GM21723 (cell line): ENCODE results near the gene CRACR2A.

ENCODE experiments used
- ATAC-seq: cut with Tn5 transposase; IDR thresholded peaks from one replicate; pipeline ENCODE4 v1.9.1; 2021; ENCODE audit warnings: mild to moderate bottlenecking, moderate library complexity; ENCODE audit not compliant: unreplicated experiment

Gene CRACR2A

GRCh38 chr12:3692616-3693365, 60.1 kb downstream of the CRACR2A start:
- ATAC-seq, result no peak

GRCh38 chr12:3686463-3686862, 66.4 kb downstream of the CRACR2A start:
- no peak for ATAC-seq

DNA sequence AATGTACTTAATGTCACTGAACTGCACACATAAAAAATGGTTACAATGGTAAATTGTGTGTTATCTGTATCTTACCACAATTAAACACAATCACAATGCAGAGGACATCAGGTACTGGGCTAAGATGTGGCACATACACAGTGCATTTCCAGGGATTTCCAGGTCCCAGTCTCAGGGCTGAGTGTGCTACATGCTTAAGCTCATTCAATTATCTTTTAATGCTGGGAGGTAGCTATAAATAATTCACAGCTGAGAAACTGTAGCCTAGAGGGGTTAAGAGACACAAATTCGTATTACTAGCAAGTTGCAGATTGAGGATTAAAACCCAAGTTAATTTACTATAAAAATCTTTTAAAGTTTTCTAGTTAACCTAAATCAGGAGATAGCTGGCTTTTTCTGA, 67.1 kb downstream of the CRACR2A start:
- no peak for ATAC-seq

DNA sequence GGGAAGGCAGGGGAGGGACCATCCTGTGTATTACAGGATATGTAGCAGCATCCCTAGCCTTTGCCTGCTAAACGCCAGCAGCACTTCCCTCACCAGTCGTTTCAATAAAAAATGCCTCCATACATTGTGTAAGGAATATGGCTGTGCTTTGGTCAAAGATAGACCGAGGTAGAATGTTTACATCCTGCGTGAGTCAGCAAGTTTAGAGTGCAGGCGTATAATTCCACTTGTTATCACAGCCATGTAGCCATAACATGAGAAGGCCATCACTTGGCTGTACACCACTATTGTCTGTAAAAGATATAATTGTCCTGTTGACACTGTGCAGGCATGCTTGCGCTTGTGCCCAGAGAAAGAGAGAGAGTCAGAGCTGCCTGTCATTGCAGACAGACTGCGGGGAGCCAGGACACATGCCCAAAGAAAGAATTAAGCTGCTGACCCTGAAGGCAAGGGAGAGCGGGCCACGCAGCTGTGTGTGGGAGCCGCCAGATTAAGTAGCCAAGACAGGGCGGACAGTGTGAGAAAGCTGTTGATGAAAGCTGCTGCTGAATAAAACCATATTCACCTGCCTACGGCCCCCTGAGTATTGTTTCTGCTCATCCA, 68.4 kb downstream of the CRACR2A start:
- no peak for ATAC-seq

DNA sequence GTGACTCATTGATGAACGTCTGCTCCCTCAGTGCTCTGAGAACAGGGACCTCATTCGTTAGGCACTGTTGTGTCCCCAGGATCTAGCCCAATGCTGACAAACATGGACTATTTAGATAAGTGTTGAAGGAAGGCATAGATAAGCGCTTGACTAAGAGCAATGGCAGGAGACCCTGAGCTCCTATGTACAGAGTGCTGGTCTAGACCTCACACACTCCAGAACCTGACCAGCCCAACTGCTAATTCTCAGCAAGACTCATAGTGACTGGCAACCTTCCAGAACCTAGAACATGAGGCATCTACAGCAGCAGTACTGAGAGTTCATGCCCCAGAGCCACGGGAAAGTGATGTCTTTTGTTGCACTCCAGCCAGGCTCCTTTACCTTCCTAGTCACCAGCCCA, 69.2 kb downstream of the CRACR2A start:
- ATAC-seq, result no peak

- ATAC-seq, result no peak
Measured at GRCh38 chr12:3681595-3682061, 71.3 kb downstream of the CRACR2A start.

DNA sequence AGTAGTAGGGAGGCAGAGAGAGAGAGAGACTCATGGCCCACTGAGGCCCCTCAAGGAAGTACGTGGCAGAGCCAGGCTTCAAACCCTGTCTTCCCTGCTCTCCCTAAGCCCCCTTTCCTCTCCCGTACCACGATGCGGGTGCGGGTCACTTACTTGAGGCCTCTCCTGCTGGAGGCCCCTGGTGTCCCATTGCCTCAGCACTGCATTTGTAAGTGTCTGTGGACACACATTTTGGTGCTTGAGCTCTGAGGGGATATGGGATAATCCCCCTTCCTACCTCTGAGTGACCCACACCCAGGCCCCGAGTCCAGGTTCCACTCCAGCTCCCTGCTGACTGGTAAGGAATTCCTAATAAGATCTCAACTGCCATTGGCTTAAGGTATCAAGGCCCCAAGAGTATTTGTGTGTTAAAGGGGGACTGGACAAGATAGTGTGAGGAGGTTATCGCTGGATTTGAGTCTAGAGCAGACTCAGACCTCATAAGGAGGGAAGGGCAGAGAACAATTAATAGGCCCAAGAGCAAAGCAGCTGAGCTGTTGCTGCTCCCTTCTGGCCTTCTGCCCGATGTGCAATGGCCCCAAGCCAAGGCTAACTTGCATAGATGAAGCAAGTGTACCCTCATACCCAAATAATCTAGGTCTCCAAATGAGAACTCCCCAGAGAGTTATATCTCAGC, 71.9 kb downstream of the CRACR2A start:
- ATAC-seq, result no peak

DNA sequence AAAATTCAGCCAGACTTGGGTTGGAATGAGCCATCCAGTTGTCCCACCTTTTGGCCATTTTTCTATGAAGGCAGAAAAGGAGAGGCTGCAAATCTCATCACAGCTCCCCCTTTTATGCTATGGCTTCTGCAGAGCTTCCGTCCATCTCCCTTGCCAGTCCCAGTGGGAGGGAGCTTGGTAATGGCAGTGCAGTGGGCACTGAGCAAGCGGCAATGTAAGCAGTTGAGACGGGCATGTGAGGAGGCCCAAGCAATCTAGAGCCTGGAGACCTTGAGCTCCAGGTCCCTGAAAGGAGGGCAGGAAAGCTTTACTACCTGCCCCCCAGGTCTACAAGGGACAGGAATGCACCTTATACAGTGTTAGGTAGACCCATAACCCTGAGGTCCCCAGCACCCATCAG, 73.1 kb downstream of the CRACR2A start:
- no peak for ATAC-seq

DNA sequence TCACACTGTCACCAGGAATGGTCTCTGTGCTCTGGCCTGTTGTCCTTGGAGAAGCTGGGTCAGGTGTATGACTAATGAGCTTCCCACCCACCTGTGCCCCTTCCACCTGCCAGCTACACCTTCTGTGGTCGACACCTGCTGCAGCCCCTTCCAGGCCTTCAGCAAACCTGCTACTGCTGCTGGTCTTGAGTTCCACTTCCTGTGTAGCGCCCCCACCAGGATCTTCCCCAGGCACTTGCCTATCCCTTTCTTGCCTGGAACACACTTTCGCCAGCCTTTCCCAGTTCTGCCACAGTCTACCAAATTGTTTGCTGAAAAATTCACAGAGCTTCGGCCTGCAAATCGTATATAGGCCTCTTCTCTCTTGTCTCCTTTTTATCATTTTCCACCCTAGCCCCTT, 75.3 kb downstream of the CRACR2A start:
- no peak for ATAC-seq

- no peak for ATAC-seq
Measured at GRCh38 chr12:3673981-3674708, 78.8 kb downstream of the CRACR2A start.

DNA sequence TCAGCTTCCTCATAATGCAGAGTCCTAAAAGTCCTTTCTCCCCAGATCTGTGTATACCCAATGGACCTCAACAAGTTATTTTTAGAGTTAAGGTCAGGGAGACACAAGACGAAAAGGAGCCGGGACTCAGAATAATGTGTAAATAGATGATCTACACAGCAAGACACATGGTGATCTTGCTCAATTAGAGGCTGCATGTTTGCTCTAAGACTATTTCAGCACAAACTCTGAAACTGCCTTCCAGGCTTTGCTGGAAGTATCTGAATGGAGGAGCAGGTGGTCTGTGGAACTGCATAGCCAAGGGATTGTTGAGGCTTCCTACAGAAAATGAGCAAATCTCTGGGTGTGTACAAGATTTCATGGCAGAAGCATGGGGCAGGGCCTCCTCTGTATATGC, 80.8 kb downstream of the CRACR2A start:
- ATAC-seq, result no peak

DNA sequence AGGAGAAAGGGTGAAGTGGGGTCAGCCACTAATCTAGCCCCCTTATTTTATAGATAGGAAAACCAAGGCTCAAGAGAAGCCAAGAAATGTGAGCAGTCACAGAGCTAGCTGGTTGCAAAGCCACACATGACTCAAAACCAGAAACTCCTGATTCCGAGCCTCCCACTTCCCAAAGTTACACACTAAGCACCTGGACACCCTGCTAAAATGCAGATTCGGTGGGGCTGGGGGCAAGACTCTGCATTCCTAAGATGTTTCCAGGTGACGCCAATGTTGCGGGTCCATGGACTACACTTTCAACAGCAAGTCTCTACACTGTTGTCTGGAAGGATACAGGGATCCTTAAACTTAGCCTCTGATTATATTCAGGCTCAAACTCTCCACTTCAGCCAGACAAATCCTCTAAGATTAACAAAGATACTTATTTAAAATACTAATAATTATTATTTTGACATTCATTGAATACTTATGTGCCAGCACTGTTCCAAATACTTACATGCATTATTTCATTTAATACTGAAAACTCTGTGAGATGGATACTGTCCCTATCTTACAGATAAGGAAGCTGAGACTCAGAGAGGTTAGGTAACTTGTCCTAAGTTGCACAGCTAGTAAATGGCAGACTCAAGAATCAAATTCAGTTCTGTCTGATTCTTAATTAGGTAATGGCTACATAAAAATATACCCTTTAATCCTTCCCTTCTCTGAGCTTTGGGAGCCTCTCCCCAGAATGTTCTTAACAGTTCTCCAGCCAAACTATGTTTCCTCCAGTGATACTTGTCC, 81.4 kb downstream of the CRACR2A start:
- no peak for ATAC-seq

GRCh38 chr12:3670083-3670620, 82.8 kb downstream of the CRACR2A start:
- no peak for ATAC-seq

DNA sequence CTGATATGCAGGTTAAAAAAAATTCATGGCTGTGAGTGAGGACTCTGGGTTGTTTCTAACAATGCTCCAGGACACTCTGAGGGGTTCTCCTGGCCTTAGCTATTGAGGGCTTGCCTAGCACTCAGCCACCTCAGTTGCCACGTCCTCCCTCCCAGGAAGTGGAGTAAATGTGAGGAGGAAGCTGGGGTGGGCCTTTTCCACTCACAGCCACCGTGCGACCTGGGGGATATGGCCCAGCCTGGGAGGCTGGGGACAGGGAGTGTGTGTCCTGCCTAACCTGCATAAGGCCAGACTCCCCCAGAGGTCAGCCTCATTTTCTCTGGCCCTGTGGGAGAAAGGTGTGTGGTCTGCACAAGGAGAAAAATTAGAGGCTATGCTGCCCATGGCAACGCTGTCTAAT, 83.3 kb downstream of the CRACR2A start:
- ATAC-seq, result no peak

DNA sequence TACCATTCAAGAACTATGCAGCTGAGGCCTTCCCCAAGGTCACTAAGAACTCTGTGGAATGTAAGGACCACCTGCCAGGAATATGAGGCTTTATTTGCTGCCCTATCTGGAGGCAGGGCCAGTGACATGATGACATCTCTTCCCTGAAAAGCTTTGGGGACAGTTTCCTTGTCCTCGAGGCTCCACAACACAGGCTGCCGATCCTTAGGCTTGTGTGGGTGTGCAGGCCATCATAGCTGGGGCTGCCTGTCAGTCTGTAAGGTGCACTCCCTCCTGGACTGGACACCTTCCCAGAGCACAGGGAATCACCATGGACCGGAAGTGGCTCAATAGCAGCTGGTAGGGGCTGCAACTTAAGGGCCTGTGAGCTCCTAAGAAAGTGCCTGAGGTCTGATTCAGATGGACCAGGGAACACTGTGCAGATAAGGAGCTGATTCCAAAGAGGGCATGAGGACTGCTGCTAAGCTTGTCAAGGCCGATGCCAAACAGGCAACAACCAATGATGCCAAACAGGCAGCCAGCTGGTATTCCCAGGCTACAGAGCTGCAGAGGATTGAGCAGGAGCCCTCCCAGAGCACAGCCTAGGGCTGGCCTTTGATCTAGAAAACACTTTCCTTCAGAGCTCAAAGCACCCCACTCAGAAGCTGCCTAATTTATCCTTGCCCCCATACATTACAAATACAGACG, 84.3 kb downstream of the CRACR2A start:
- ATAC-seq, result no peak

DNA sequence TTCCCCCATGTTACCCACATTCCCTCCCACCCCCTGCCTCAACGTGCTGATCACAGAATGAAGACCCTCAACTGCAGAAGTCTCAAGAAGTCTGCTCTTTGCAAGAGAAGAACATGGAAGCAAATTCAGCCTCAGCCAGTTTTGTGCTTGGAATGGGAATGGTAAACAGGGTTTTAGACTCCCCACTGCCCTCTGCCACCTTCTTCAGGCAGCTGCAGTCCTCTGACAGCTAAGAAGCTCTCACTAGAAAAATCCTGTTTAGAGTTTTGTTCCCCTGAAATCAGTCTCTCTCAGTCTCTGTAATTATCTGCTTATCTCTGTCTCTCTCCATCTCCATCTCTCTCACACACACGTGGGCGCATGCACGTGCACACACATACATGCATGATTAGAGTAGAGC, 85.4 kb downstream of the CRACR2A start:
- no peak for ATAC-seq

DNA sequence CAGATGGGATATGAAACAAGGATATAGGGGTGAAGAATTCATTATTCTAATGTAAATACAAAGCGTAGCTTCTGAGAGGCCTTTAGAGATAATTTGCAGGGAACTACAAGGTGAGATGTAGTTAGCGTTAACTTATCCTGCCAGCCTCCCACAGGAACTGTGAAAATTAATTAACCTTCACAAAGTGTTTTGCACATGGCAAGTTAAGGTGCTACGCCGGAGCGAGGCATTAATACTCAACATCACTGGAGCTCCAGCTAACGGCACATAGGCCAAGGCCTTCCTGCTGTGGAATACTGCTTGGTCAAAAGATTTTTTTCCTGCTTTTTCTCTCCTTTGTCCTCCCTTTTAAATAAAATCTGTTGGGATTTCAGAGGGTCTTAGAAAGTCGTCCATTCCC, 86.5 kb downstream of the CRACR2A start:
- ATAC-seq, result no peak

- ATAC-seq, result no peak
Measured at GRCh38 chr12:3662521-3662921, 90.4 kb downstream of the CRACR2A start.

DNA sequence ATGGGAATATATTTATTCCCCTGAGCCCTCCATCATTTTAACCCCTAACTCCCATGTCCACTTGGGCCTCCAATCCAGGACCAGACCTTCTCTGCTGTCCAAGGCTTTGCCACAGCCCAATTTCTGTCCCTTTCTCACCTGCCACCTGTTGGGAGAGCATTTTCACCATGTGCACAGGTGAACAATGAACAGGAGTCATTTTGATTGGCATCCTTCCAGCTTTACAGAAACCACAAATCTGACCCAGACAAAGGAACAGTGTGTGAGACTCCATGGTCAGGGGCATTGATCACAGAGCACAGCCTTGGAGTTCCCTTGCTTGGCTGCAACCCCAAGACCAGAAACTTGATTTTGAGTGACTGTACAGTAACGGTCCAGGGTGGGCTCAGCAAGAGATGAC, 91.9 kb downstream of the CRACR2A start:
- ATAC-seq, result no peak
